IPS-NIHi7 (cell line): ENCODE measurements around the gene COPG2.
"Not testable (repeated sequence)": the region's sequence is repeated elsewhere in the genome, so short reads cannot be mapped to it uniquely, and the experiment has no call there.

Experiments used
- DNase-seq: peaks from one replicate; pipeline ENCODE4 v3.0.0; 2012; ENCODE audit warnings: mixed read lengths; ENCODE audit errors: extremely low spot score

The COPG2 gene

GRCh38 chr7:130668258-130669084, at the start of gene COPG2:
TSS of gene COPG2 (minus strand) at chr7:130668748. CDS start at chr7:130668668, 80 bp downstream.
- DNase-seq: peak; percentile 98

DNA sequence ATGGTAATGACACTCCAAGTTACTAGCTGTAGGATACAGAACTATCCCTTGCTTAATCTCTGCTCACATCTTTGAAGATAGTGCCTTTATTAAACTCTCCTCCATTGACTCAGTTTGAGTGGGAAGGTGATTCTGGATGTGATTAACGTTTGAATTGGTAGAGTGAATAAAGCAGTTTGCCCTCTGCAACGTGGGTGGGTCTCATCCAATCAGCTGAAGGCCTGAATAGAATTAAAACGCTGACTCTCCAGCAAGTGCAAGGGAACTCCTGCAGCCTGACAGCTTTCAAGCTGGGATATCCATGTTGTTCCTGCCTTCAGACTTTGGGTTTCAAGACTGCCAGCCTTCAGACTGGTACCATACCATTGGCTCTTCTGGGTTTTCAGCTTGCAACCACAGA, 43.9 kb upstream of the COPG2 start:
- no peak for DNase-seq

DNA sequence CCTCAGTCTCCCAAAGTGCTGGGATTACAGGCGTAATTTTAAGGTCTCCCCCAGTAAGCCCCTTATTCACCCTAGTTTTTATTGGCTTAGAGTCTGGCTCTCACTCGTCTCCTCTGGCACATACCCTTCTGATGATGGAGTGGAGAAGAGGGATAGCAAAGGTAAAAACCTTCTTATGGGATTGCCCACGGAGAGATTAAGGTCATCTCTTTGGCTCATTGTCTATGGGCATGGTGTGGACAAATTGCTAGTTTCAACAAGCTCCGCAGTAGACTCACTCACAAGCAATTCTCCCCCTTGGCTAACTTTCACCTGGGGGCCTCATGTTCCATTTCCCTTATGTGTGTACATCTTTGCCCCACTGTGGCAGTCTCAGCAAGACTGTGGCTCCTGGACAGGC, 40.2 kb upstream of the COPG2 start:
- DNase-seq: no peak

GRCh38 chr7:130708001-130708400, 39.5 kb upstream of the COPG2 start:
- DNase-seq: no peak

DNA sequence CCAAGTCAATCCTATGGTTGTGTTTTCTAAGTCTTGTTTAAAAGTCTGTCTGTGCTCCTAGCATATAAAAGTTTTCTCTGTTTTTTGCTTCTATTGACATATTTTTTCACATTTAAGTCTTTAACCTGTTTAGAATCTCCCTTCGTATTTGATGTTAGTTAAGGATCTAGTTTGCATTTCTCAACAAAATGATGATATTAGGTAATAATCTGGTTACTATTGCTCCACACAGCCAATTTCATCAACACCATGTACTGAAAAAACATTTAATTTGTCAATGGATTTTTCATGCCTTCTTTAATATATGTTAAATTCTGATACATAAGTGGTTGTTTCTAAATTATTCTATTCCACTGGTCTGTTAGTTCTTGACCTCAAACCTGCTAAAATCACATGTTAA, 35.3 kb upstream of the COPG2 start:
- no peak for DNase-seq

- no peak for DNase-seq
Measured at GRCh38 chr7:130701650-130702049, 33.1 kb upstream of the COPG2 start.

DNA sequence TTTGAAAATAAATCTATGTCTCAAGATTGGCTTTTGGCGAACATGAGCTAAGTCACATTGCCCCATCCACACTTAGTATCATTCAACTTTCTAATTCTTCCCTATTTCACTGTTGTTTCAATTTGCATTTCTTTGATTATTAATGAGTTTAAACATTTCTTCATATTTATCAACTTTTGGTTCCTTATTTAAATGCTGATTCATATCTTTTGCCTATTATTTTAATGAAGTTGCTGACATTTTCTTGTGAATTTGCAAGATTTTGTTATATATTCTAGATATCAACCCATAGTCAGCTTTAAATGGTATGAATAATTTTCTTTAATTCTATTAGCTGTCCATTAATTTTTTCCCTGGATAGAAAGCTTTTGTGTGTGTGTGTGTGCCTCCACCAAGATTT, 32.2 kb upstream of the COPG2 start:
- DNase-seq: no peak

- DNase-seq: no peak
Measured at GRCh38 chr7:130699686-130700085, 31.1 kb upstream of the COPG2 start.

DNA sequence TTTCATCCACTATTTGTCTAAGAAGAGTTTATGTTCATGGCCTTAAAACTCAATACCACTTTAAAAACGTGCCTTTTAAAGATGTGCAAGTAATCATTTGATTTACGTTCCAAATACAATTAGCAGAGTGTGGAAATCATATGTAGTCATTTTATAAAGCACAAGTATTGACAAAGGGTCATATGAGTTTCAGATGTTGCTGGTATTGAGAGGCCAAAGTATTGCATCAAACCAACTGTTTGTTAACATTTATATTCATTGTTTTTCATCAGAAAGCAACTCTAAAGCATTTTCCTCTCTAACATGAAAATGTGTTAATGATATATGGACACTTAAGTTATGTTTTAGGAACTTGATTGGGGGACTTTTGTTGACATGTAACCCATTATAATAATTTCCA, 29.3 kb upstream of the COPG2 start:
- no peak for DNase-seq

DNA sequence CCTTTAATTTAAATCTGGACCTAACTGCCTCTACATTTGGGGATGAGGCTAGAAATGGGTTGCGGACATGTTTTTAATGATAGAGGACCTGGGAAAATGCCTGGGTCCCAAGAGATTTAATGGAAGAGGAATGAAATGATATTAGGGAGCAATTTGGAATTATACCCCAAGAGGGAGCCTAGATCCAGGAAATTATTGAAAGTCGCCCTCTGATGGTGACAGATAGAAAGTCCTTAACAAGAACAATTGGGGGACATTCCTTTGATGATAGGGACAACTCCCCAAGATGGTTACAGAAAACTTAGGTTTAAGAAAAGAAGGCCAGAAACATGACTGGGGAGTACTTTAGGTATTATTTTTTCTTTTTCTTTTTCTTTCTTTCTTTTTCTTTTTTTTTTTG, 27.3 kb upstream of the COPG2 start:
- peak; percentile 58 for DNase-seq

DNA sequence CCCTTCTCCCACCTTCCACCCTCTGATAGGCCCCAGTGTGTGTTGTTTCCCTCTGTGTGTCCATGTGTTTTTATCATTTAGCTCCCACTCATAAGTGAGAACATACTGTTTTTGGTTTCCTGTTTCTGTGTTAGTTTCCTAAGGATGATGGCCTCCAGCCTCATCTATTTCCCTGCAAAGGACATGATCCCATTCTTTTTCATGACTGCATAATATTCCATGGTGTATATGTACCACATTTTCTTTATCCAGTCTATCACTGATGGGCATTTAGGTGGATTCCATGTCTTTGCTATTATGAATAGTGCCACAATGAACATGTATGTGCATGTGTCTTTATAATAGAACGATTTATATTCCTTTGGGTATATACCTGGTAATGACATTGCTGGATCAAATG, 23.8 kb upstream of the COPG2 start:
- not testable (repeated sequence) for DNase-seq

DNA sequence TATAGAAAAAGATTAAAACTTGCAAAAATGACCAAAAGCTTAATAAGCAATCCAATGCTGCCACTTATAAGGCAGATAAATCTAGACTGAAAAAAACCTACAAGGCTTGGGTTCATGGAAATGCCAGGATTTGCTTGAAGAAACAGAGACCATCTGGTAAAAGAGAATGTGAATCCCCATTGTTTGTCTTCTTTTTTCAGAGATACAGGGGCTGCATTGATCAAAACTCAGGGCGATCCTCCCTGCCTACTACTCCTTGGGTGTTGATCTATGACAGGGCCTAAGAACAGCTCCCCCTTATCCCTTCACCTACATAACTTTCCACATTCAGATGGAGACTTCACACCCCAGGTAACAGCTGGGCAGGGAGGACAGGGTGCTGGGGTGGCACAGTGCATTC, 21.1 kb upstream of the COPG2 start:
- DNase-seq: no peak

GRCh38 chr7:130683026-130683425, 14.5 kb upstream of the COPG2 start:
- no peak for DNase-seq

DNA sequence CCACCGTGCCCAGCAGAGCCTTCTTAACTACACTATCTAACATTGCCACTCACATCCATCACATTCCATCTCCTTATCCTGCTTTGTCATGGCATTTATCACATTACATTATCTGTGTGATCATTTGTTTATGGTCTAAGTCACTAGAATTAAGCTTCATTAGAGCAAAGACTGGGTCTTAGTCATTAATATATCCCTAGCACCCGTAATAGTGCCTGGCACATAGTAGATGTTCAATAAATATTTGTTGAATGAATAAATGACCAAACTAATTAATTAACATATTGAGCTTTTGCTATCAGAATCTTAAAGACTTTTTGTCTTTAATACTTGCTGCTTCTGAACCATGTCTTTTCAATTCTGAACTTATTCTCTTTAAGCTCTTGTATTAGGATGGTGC, 5.9 kb upstream of the COPG2 start:
- DNase-seq: no peak

DNA sequence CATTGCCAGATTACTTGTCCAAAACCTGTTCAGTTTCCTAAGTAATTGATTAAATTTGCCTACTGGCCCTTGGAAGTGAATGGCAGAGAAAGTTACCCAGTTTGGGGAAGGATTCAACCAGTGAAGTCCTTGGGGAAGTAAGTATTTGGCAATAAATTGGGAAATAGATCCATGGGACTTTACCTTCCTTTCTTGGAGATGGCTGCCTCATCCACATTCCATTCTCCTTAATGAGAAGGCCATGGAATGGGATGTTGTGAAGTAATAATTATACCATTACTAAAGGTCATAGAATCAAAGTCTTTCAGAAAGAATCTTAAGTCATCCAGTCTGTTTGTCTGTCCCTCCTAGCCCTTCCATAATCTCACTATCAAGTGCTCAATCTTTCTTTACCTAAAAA, 4.5 kb upstream of the COPG2 start:
- DNase-seq: no peak

- no peak for DNase-seq
Measured at GRCh38 chr7:130672146-130672545, 3.6 kb upstream of the COPG2 start.

DNA sequence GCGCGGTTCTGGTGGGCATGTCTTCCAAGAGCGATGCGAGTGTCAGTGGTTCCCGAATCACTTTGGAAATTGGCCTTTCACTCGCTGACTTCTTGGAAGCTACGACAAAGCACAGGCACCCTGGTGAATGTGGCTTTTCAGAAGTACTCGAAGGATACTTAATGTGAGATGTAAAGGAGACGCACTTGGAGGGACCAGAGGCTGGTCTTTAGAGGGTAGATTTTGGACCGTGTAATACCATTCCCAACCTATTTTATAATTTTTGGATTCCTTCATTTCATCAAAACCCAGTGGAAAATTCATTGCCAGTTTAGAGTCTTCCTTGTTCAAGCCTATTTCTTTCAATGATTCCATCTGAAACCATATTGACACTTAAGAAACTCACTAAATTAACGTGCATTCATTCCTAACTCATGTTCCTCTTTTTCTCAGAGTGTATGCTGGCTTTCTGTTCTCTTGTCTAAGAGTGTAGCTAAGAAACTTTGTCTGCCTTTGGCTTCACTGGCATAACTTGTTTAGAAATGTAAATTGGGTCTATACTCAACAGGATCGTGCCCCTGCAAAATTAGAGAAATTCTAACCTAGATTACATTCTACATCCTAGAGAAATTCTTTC, 645 bp upstream of the COPG2 start:
- no peak for DNase-seq

- DNase-seq: peak; percentile 18
Measured at GRCh38 chr7:130667593-130668257, 823 bp downstream of the COPG2 start.

DNA sequence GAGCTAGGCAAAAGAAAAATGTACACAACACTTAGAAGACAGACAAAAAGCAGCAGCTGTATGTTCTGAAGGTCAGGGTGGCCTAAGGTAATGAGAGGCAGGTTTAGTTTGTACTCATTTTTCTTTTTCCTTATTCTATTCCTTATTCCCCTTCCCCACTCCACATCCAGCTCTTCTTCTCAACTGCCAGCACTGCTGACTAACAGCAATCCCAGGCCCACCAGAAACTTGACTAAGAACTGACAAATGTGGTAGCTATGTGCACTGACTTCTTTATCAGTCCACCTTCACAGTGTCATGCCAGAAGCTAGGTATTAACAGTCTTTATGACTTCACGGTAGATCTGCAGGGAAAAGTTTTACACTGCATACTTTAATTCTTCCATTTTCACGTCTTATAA, 6.1 kb downstream of the COPG2 start:
- DNase-seq: no peak

GRCh38 chr7:130655286-130655685, 13.3 kb downstream of the COPG2 start:
- no peak for DNase-seq

DNA sequence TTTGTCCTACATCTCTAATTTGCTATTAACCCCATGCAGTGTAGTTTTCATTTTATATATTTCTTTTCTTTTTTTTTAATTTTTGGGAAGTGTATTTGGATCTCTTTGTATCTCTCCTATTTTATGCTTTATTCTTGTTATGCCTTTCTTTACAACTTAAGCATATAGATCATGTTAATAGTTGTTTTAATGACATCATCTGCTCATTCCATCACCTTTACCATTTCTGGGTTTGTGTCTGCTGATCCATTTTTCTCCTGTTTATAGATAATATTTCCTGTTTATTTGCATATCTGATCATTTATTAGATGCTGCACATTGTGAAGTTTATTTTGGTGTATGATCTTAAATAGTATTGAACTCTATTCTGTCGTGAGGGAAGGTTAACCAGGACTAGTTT, 13.7 kb downstream of the COPG2 start:
- DNase-seq: no peak

GRCh38 chr7:130650611-130651120, 17.9 kb downstream of the COPG2 start:
- DNase-seq: no peak
